ENCODE measurements around the gene CD109. TPM values are rescaled to one million over a fixed set of nuclear protein-coding genes. Genes with fewer than 3 reads are reported as not detected.
A peak's percentile ranks its signal among the peaks of the same experiment; 100 is the strongest.

Gene CD109
- total RNA-seq, 1 experiment from 2014 or later, result 19.1 TPM

DNA sequence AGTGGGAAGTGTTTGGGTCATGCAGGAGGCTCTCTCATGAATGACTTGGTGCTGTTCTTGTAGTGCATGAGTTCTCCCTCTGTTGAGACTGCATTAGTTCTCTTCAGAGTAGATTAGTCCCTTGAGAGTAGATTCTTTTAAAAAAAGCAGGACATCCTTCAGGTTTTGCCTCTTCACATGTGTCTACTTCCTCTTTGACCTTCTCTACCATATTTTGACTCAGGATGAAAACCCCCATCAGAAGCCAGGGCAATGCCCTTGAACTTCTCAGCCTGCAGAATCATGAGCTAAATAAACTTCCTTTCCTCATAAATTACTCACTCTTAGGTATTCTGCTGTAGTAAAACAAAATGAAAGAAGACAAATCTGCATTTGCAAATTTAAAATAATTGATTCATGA lies 170.3 kb downstream of the CD109 start:
- ATAC-seq (no peak), DNase-seq (no peak)
- Histone ChIP-seq H3K27ac (ENCODE audit: low read length) (no peak overlapping the region), H2AFZ (ENCODE audit: low read length) (no peak overlapping the region), H3K79me2 (ENCODE audit: low read length) (no peaks in the 10 kb centered on the region), H3K27me3 (ENCODE audit: low read length) (no peaks in the 10 kb centered on the region), H3K9me3 (ENCODE audit: low read length) (0 out of 2 replicates have a peak, but pooled peaks cover 3% of the 10 kb centered on the region), H3K4me1 (ENCODE audit: insufficient read depth, low read length) (peaks cover 13% of the 10 kb centered on the region), H4K20me1 (ENCODE audit: low read length) (no peaks in the 10 kb centered on the region), H3K36me3 (ENCODE audit: low read depth, low read length) (no peaks in the 10 kb centered on the region), H3K9ac (ENCODE audit: low read length) (no peak overlapping the region), H3F3A (ENCODE audit: low read length, unreplicated experiment) (no peaks in the 10 kb centered on the region), H3K4me3 (ENCODE audit: low read length) (no peak overlapping the region), H3K9me2 (replicated peaks; ENCODE audit: low read length) (no peaks in the 10 kb centered on the region), H3K4me2 (ENCODE audit: low read length) (no peak overlapping the region)
- no TSS peak for BruUV-seq (replicated peaks)
- ChIA-PET POLR2A (ENCODE audit: unreplicated experiment) (no interaction called here), CTCF (no interaction called here)
- TF ChIP-seq EZH2 (IDR thresholded peaks at IDR 0.05; ENCODE audit: low read length, unreplicated experiment) (no peak), EZH2phosphoT487 (IDR thresholded peaks at IDR 0.05; ENCODE audit: borderline replicate concordance, low read length) (no peak)
- intact Hi-C loops (cut with micrococcal nuclease), result no loop called here

DNA sequence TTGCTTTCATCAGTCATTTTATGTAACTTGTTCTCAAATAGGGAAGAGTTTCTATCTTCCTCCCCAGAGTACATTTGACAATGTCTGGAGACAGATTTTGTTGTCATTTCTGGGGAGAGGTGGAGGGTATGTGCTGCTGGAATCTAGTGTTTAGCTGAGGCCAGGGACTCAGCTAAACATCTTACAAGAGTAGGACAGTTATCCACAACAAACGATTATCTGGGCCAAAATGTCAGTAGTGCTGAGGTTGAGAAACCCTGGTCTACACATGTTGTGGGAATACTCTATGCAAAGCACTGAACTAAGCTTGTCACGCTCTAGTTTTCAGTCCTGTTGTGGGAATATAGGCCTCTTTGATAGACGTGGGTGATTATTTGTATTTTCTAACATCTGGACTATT lies 171.4 kb downstream of the CD109 start:
- Histone ChIP-seq H3K4me1 (ENCODE audit: insufficient read depth, low read length) (peaks cover 13% of the 10 kb centered on the region), H3K79me2 (ENCODE audit: low read length) (no peaks in the 10 kb centered on the region), H2AFZ (ENCODE audit: low read length) (no peak overlapping the region), H3K4me2 (ENCODE audit: low read length) (no peak overlapping the region), H3K27ac (ENCODE audit: low read length) (no peak overlapping the region), H4K20me1 (ENCODE audit: low read length) (no peaks in the 10 kb centered on the region), H3K9ac (ENCODE audit: low read length) (no peak overlapping the region), H3F3A (ENCODE audit: low read length, unreplicated experiment) (no peaks in the 10 kb centered on the region), H3K9me2 (replicated peaks; ENCODE audit: low read length) (no peaks in the 10 kb centered on the region), H3K36me3 (ENCODE audit: low read depth, low read length) (no peaks in the 10 kb centered on the region), H3K27me3 (ENCODE audit: low read length) (no peaks in the 10 kb centered on the region), H3K9me3 (ENCODE audit: low read length) (0 out of 2 replicates have a peak, but pooled peaks cover 3% of the 10 kb centered on the region), H3K4me3 (ENCODE audit: low read length) (no peak overlapping the region)
- TF ChIP-seq, protein P1, sequence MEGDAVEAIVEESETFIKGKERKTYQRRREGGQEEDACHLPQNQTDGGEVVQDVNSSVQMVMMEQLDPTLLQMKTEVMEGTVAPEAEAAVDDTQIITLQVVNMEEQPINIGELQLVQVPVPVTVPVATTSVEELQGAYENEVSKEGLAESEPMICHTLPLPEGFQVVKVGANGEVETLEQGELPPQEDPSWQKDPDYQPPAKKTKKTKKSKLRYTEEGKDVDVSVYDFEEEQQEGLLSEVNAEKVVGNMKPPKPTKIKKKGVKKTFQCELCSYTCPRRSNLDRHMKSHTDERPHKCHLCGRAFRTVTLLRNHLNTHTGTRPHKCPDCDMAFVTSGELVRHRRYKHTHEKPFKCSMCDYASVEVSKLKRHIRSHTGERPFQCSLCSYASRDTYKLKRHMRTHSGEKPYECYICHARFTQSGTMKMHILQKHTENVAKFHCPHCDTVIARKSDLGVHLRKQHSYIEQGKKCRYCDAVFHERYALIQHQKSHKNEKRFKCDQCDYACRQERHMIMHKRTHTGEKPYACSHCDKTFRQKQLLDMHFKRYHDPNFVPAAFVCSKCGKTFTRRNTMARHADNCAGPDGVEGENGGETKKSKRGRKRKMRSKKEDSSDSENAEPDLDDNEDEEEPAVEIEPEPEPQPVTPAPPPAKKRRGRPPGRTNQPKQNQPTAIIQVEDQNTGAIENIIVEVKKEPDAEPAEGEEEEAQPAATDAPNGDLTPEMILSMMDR (conservative IDR thresholded peaks at IDR 0.05; ENCODE audit: low read depth, low read length), result no peak
- TF ChIP-seq EZH2 (IDR thresholded peaks at IDR 0.05; ENCODE audit: low read length, unreplicated experiment) (no peak), EZH2phosphoT487 (IDR thresholded peaks at IDR 0.05; ENCODE audit: borderline replicate concordance, low read length) (no peak)
- ATAC-seq, result no peak
- ChIA-PET CTCF (no interaction called here), POLR2A (ENCODE audit: unreplicated experiment) (no interaction called here)
- no TSS peak for BruUV-seq (replicated peaks)
- DNase-seq, result no peak
- intact Hi-C loops (cut with micrococcal nuclease), result no loop called here

DNA sequence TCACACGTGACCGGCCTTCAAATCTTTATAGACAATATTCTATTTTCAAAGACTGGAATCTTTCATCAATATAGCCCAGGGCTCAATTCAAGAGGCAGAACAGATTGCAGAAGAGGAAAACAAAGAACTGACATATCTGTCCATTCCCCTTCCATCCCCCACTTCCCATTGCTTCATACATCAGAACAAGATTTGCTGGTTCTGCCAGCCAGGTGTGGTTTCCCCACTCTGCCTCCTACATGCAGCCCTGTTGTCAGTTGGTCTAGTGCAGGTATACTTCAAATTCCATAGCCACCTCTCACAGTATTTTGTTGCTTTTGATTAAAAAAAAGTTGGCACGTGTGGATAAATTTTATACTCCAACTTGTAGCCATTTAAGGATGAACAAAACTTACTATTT lies 174.9 kb downstream of the CD109 start:
- ATAC-seq (no peak), DNase-seq (peak; percentile 75)
- H3F3A ChIP-seq (ENCODE audit: low read length, unreplicated experiment), result no peaks in the 10 kb centered on the region
- H3K27me3 ChIP-seq (ENCODE audit: low read length), result no peaks in the 10 kb centered on the region
- no peaks in the 10 kb centered on the region for H3K79me2 ChIP-seq (ENCODE audit: low read length)
- CTCF ChIA-PET, result no interaction called here
- TF ChIP-seq EZH2phosphoT487 (IDR thresholded peaks at IDR 0.05; ENCODE audit: borderline replicate concordance, low read length) (no peak), EZH2 (IDR thresholded peaks at IDR 0.05; ENCODE audit: low read length, unreplicated experiment) (no peak)
- TF ChIP-seq, protein P1 (conservative IDR thresholded peaks at IDR 0.05; ENCODE audit: low read depth, low read length), result no peak
- BruUV-seq (replicated peaks), result no TSS peak
- intact Hi-C loops (cut with micrococcal nuclease), result no loop called here
- H3K36me3 ChIP-seq (ENCODE audit: low read depth, low read length), result no peaks in the 10 kb centered on the region
- POLR2A ChIA-PET (ENCODE audit: unreplicated experiment), result no interaction called here
- no peaks in the 10 kb centered on the region for H3K9me2 ChIP-seq (replicated peaks; ENCODE audit: low read length)
- no peak overlapping the region for H3K9ac ChIP-seq (ENCODE audit: low read length)
- H3K9me3 ChIP-seq (ENCODE audit: low read length), result 0 out of 2 replicates have a peak, but pooled peaks cover 3% of the 10 kb centered on the region
- no peak overlapping the region for H3K4me2 ChIP-seq (ENCODE audit: low read length)
- H2AFZ ChIP-seq (ENCODE audit: low read length), result no peak overlapping the region
- H3K27ac ChIP-seq (ENCODE audit: low read length), result no peak overlapping the region
- no peaks in the 10 kb centered on the region for H4K20me1 ChIP-seq (ENCODE audit: low read length)
- H3K4me3 ChIP-seq (ENCODE audit: low read length), result no peak overlapping the region
- peaks cover 13% of the 10 kb centered on the region for H3K4me1 ChIP-seq (ENCODE audit: insufficient read depth, low read length)

Data from PC-3 (cell line).